OCI-LY3 (cell line): ENCODE results near the gene CRMP1.

Experiments used
- H2AFZ ChIP-seq: fragments of 200-600, 300-600 bp; shearing (Covaris generic); 2 replicates; pipeline ENCODE4 v1.6.0; 2014; ENCODE audit warnings: antibody characterized with exemption, low read depth, low read length
- H3K27ac ChIP-seq: fragments of 200-600, 300-600 bp; sonication (generic); 2 replicates; pipeline ENCODE4 v1.5.1; 2014; ENCODE audit warnings: mild to moderate bottlenecking, low read length, moderate library complexity, mixed read lengths
- H3K27me3 ChIP-seq: fragments of 200-600, 300-600 bp; sonication (generic); 2 replicates; pipeline ENCODE4 v1.6.1; 2014; ENCODE audit warnings: low read depth, low read length, mixed read lengths
- H3K36me3 ChIP-seq: fragments of 200-600, 300-600 bp; sonication (generic); replicated peaks from 2 replicates; pipeline ENCODE3; 2014; ENCODE audit warnings: low read depth, low read length, mixed read lengths
- H3K4me1 ChIP-seq: fragments of 300-600, 200-600 bp; sonication (generic); 2 replicates; pipeline ENCODE4 v1.6.1; 2014; ENCODE audit warnings: low read length, mixed read lengths
- H3K4me2 ChIP-seq: fragments of 200-600, 300-600 bp; sonication (generic); 2 replicates; pipeline ENCODE4 v1.6.1; 2014; ENCODE audit warnings: low read length, mixed read lengths
- H3K4me3 ChIP-seq: fragments of 300-600, 200-600 bp; sonication (generic); 2 replicates; pipeline ENCODE4 v1.5.1; 2014; ENCODE audit warnings: antibody characterized with exemption, mild to moderate bottlenecking, low read length, moderate library complexity
- H3K79me2 ChIP-seq: fragments of 300-600, 200-600 bp; shearing (Covaris generic); 2 replicates; pipeline ENCODE4 v1.6.1; 2014; ENCODE audit warnings: mild to moderate bottlenecking, low read length, mixed read lengths
- H3K9ac ChIP-seq: fragments of 300-600, 200-600 bp; shearing (Covaris generic); 2 replicates; pipeline ENCODE4 v1.6.0; 2014; ENCODE audit warnings: mild to moderate bottlenecking, low read length, moderate library complexity
- H3K9me3 ChIP-seq: fragments of 200-600, 300-600 bp; shearing (Covaris generic); 2 replicates; pipeline ENCODE4 v1.6.1; 2014; ENCODE audit warnings: low read length, mixed read lengths; ENCODE audit not compliant: insufficient read depth
- H4K20me1 ChIP-seq: fragments of 200-600, 300-600 bp; sonication (generic); 2 replicates; pipeline ENCODE4 v1.6.1; 2016; ENCODE audit warnings: low read length, mixed read lengths; ENCODE audit not compliant: insufficient read depth
- CTCF ChIP-seq: fragments of 200-600, 300-600 bp; sonication (generic); IDR thresholded peaks from 2 replicates; pipeline ENCODE4 v1.5.1; 2014; ENCODE audit warnings: antibody characterized with exemption, low read length, low read depth
- EZH2phosphoT487 ChIP-seq: fragments of 200-600 bp; shearing (Covaris generic); IDR thresholded peaks from 2 replicates; pipeline ENCODE4 v1.6.1; 2018; ENCODE audit warnings: antibody characterized with exemption, mixed run types, low read depth

The CRMP1 gene

GRCh38 chr4:5836943-5837342, 55.9 kb downstream of the CRMP1 start:
- H3K4me2 ChIP-seq = no peak overlapping the region
- no peak overlapping the region for H3K9ac ChIP-seq
- no peaks in the 10 kb centered on the region for H3K27me3 ChIP-seq
- no peaks in the 10 kb centered on the region for H3K36me3 ChIP-seq
- H3K4me1 ChIP-seq = no peaks in the 10 kb centered on the region
- TF ChIP-seq EZH2phosphoT487 (no peak), CTCF (no peak)
- no peak overlapping the region for H3K4me3 ChIP-seq
- H4K20me1 ChIP-seq = no peaks in the 10 kb centered on the region
- no peak overlapping the region for H2AFZ ChIP-seq
- no peak overlapping the region for H3K27ac ChIP-seq
- no peaks in the 10 kb centered on the region for H3K79me2 ChIP-seq
- H3K9me3 ChIP-seq = no peaks in the 10 kb centered on the region

DNA sequence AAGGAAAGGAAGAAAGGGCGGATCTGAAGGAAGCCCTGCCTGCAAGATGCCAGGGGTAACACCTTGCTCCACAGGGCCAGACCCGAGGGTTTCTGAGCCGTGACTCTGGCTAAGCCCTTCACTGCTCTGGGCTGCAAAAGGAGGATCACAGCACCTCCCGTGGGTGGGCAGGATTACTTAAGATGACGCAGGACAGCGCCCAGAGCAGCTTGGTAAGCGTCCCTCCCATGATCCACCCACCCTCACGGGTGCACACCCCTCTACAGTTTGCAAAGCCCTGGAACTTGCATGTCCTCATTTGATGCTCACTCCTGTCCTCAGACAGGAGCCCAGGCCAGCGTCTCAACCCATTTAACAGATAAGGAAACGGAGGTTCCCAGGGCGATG, 64.9 kb downstream of the CRMP1 start:
- H4K20me1 ChIP-seq = peaks cover 4% of the 10 kb centered on the region; the same call in 1 of the 2 replicates
- H3K79me2 ChIP-seq = no peaks in the 10 kb centered on the region
- H3K9me3 ChIP-seq = no peaks in the 10 kb centered on the region
- H3K27ac ChIP-seq = no peak overlapping the region
- peaks cover 10% of the 10 kb centered on the region for H3K4me1 ChIP-seq
- no peak overlapping the region for H3K9ac ChIP-seq
- no peak for TF ChIP-seq EZH2phosphoT487
- TF ChIP-seq CTCF = no peak
- no peaks in the 10 kb centered on the region for H3K36me3 ChIP-seq
- no peaks in the 10 kb centered on the region for H3K27me3 ChIP-seq
- H3K4me3 ChIP-seq = no peak overlapping the region
- no peak overlapping the region for H3K4me2 ChIP-seq
- no peak overlapping the region for H2AFZ ChIP-seq

GRCh38 chr4:5827108-5828004, 65.5 kb downstream of the CRMP1 start:
- no peaks in the 10 kb centered on the region for H3K27me3 ChIP-seq
- H3K4me2 ChIP-seq = no peak overlapping the region
- H3K36me3 ChIP-seq = no peaks in the 10 kb centered on the region
- TF ChIP-seq CTCF = no peak
- TF ChIP-seq EZH2phosphoT487 = no peak
- no peak overlapping the region for H2AFZ ChIP-seq
- H3K79me2 ChIP-seq = no peaks in the 10 kb centered on the region
- peaks cover 4% of the 10 kb centered on the region; the same call in 1 of the 2 replicates for H4K20me1 ChIP-seq
- H3K4me1 ChIP-seq = peaks cover 10% of the 10 kb centered on the region
- no peaks in the 10 kb centered on the region for H3K9me3 ChIP-seq
- no peak overlapping the region for H3K27ac ChIP-seq
- no peak overlapping the region for H3K4me3 ChIP-seq
- H3K9ac ChIP-seq = no peak overlapping the region

DNA sequence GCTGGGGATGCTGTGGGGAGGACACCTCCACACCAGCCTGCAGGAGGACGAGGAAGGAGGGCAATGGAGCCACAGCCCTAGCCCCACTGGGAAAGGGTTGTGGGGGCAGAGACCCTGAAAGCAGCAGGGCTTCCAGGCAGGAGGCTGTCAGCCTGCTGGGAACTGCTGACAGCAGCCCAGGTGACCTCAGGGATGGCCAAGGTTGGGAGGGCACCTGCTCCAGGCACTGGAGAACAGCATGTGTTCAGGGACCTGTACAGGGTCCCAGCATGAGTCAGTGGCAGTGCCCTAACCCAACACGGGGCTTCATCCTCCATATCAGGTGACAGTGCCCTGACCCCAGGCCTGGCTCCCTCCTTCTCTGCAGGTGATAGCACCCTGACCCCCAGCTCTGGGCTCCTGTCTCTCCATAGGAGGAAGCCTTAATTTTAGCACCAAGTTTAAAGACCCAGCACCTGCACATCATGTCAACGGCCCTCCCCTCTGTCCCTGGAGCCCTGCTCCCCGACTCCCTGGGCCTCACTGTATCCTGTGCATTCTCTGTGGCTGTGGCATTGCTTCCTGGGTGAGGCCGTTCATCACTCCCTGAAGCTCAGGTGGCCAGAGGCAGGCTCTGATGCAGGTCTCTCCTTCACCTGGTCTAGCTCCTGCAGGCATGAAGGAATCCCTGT, 66.3 kb downstream of the CRMP1 start:
- Histone ChIP-seq H3K79me2 (no peaks in the 10 kb centered on the region), H3K36me3 (no peaks in the 10 kb centered on the region), H3K27ac (no peak overlapping the region), H3K9ac (no peak overlapping the region), H3K27me3 (no peaks in the 10 kb centered on the region), H3K9me3 (no peaks in the 10 kb centered on the region), H3K4me3 (no peak overlapping the region), H4K20me1 (peaks cover 4% of the 10 kb centered on the region; the same call in 1 of the 2 replicates), H3K4me1 (peaks cover 10% of the 10 kb centered on the region), H3K4me2 (no peak overlapping the region), H2AFZ (no peak overlapping the region)
- TF ChIP-seq EZH2phosphoT487 (no peak), CTCF (no peak)
